Suprapubic skin (tissue), 3 donors: ENCODE measurements around the gene RUFY4.

ENCODE experiments used
- EP300 ChIP-seq: sonication (generic); formaldehyde crosslinking; IDR thresholded peaks from one replicate; pipeline ENCODE4 v1.6.1; 2017; ENCODE audit warnings: antibody characterized with exemption
- POLR2A ChIP-seq, 2 donors: fragments of 450-650 bp; IDR thresholded peaks; one replicate each; pipeline ENCODE4 v1.6.1; 2017; ENCODE audit warnings: antibody characterized with exemption in 2 of 2, mild to moderate bottlenecking in 2 of 2, moderate library complexity in 2 of 2
- TF ChIP-seq, protein P1 (sequence below), 2 donors: fragments of 200-600 bp in 1 of 2; fragments of 450-650 bp in 1 of 2; sonication (generic) in 1 of 2; IDR thresholded peaks; one replicate each; pipeline ENCODE4 v1.5.1; 2016 to 2019; ENCODE audit warnings: antibody characterized with exemption in 2 of 2, mild to moderate bottlenecking in 1 of 2, moderate library complexity in 1 of 2

DNA sequence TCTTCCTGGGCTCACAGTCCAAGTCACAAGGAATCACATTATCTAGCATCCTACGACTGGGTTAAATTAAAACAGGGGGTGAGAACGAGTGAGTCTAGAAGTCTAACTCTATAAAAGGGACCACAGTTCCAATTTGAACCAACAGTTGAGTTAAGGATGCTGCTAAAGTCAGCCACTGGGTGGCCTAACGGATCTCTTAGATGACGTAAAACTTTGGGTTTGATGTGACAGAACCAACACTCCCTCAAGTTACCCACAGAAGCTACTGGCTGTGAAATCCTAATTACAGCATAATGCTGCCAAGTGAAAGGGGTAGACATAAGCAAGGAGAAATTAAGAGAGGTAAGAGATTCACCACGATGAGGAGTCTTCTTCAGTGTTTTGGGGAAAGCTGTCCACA is 32.7 kb upstream of the RUFY4 start:
- TF ChIP-seq, protein P1, sequence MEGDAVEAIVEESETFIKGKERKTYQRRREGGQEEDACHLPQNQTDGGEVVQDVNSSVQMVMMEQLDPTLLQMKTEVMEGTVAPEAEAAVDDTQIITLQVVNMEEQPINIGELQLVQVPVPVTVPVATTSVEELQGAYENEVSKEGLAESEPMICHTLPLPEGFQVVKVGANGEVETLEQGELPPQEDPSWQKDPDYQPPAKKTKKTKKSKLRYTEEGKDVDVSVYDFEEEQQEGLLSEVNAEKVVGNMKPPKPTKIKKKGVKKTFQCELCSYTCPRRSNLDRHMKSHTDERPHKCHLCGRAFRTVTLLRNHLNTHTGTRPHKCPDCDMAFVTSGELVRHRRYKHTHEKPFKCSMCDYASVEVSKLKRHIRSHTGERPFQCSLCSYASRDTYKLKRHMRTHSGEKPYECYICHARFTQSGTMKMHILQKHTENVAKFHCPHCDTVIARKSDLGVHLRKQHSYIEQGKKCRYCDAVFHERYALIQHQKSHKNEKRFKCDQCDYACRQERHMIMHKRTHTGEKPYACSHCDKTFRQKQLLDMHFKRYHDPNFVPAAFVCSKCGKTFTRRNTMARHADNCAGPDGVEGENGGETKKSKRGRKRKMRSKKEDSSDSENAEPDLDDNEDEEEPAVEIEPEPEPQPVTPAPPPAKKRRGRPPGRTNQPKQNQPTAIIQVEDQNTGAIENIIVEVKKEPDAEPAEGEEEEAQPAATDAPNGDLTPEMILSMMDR (IDR thresholded peaks at IDR 0.05) = no peak
- TF ChIP-seq POLR2A (IDR thresholded peaks at IDR 0.05) = no peak
- no peak for TF ChIP-seq EP300
